GM23338 (cell line): ENCODE data around the gene SERAC1. TPM values are rescaled to one million over a fixed set of nuclear protein-coding genes. Genes with fewer than 3 reads are reported as not detected.

Experiments
- ATAC-seq: fragments of 200-7000 bp; cut with Tn5 transposase; 3 replicates; pipeline ENCODE4 v1.9.1; 2020
- DNase-seq: peaks from one replicate; pipeline ENCODE4 v3.0.0-alpha.2; 2015; ENCODE audit warnings: low spot score
- H2AFZ ChIP-seq: fragments of 200-600 bp; sonication (generic); 2 replicates; pipeline ENCODE4 v1.8.0; 2016; ENCODE audit warnings: antibody characterized with exemption, mild to moderate bottlenecking, moderate library complexity
- H3F3A ChIP-seq: fragments of 200-600 bp; sonication (generic); replicated peaks from 2 replicates; pipeline ENCODE4 v1.8.0; 2017; ENCODE audit warnings: antibody characterized with exemption, mixed run types, low read depth
- H3K27ac ChIP-seq: fragments of 200-600 bp; sonication (generic); 2 replicates; pipeline ENCODE4 v1.6.1; 2016; ENCODE audit warnings: low read depth
- H3K27me3 ChIP-seq: fragments of 200-600 bp; sonication (generic); 2 replicates; pipeline ENCODE4 v1.8.0; 2016; ENCODE audit warnings: mild to moderate bottlenecking, mixed run types, moderate library complexity; ENCODE audit not compliant: insufficient read depth
- H3K36me3 ChIP-seq: fragments of 200-600 bp; sonication (generic); 2 replicates; pipeline ENCODE4 v1.8.0; 2016; ENCODE audit warnings: mild to moderate bottlenecking; ENCODE audit not compliant: insufficient read depth
- H3K4me1 ChIP-seq: fragments of 200-600 bp; sonication (generic); 2 replicates; pipeline ENCODE4 v1.8.0; 2016; ENCODE audit warnings: mild to moderate bottlenecking, moderate library complexity; ENCODE audit not compliant: insufficient read depth
- H3K4me2 ChIP-seq: fragments of 200-600 bp; sonication (generic); 2 replicates; pipeline ENCODE4 v1.7.1; 2017; ENCODE audit warnings: mixed run types
- H3K4me3 ChIP-seq: fragments of 200-600 bp; sonication (generic); 2 replicates; pipeline ENCODE4 v1.6.1; 2016; ENCODE audit warnings: mixed run types
- H3K79me2 ChIP-seq: fragments of 200-600 bp; sonication (generic); replicated peaks from 2 replicates; pipeline ENCODE4 v1.8.0; 2017; ENCODE audit warnings: mild to moderate bottlenecking; ENCODE audit not compliant: insufficient read depth
- H3K9me2 ChIP-seq: fragments of 200-600 bp; sonication (generic); 2 replicates; pipeline ENCODE4 v1.8.0; 2017; ENCODE audit not compliant: insufficient read depth
- H4K20me1 ChIP-seq: fragments of 200-600 bp; sonication (generic); replicated peaks from 2 replicates; pipeline ENCODE4 v1.8.0; 2017; ENCODE audit warnings: mild to moderate bottlenecking; ENCODE audit not compliant: insufficient read depth
- H3K27ac Mint-ChIP-seq: 2 replicates; pipeline ENCODE4 v1.8.0; 2020; ENCODE audit warnings: inconsistent platforms, mild to moderate bottlenecking, moderate library complexity, mixed read lengths
- H3K27me3 Mint-ChIP-seq: 3 replicates; pipeline ENCODE4 v1.8.0; 2022; ENCODE audit warnings: low read depth, mild to moderate bottlenecking, moderate library complexity, mixed read lengths, inconsistent platforms; ENCODE audit not compliant: insufficient read depth, poor library complexity
- H3K36me3 Mint-ChIP-seq: 3 replicates; pipeline ENCODE4 v1.8.0; 2021; ENCODE audit warnings: low read depth, mild to moderate bottlenecking, inconsistent platforms, moderate library complexity, mixed read lengths
- H3K4me1 Mint-ChIP-seq: 3 replicates; pipeline ENCODE4 v1.8.0; 2020; ENCODE audit warnings: mild to moderate bottlenecking, inconsistent platforms, mixed read lengths
- H3K4me3 Mint-ChIP-seq: 3 replicates; pipeline ENCODE4 v1.8.0; 2021; ENCODE audit warnings: moderate library complexity, mild to moderate bottlenecking, inconsistent platforms, mixed read lengths
- H3K9me3 Mint-ChIP-seq: 3 replicates; pipeline ENCODE4 v1.8.0; 2020; ENCODE audit warnings: moderate library complexity, mild to moderate bottlenecking, inconsistent platforms, mixed read lengths
- CREB1 ChIP-seq: fragments of 250-450 bp; sonication (Bioruptor Pico); IDR thresholded peaks from 2 replicates; pipeline ENCODE4 v1.5.0; 2020; ENCODE audit warnings: low read depth, mild to moderate bottlenecking, moderate library complexity
- EZH2phosphoT487 ChIP-seq: fragments of 200-600 bp; sonication (generic); IDR thresholded peaks from one replicate; pipeline ENCODE4 v1.8.1; 2018; ENCODE audit warnings: antibody characterized with exemption; ENCODE audit not compliant: unreplicated experiment
- JUNB ChIP-seq: IDR thresholded peaks from one replicate; pipeline ENCODE4 v1.6.1; 2016; ENCODE audit warnings: antibody characterized with exemption; ENCODE audit not compliant: unreplicated experiment
- NANOG ChIP-seq: IDR thresholded peaks from 2 replicates; pipeline ENCODE4 v1.6.1; 2016; ENCODE audit warnings: antibody characterized with exemption, borderline replicate concordance
- POLR2AphosphoS5 ChIP-seq: IDR thresholded peaks from 2 replicates; pipeline ENCODE4 v1.6.1; 2016; ENCODE audit warnings: antibody characterized with exemption, low read depth
- ZNF114 ChIP-seq: fragments of 250-450 bp; sonication (Bioruptor Pico); IDR thresholded peaks from 2 replicates; pipeline ENCODE4 v1.5.0; 2020; ENCODE audit warnings: mild to moderate bottlenecking, moderate library complexity
- ZNF331 ChIP-seq: fragments of 250-450 bp; sonication (Bioruptor Pico); IDR thresholded peaks from 2 replicates; pipeline ENCODE4 v1.5.0; 2020; ENCODE audit warnings: low read depth, mild to moderate bottlenecking, moderate library complexity
- polyA plus RNA-seq: library from polyadenylated mRNA; unstranded; fragments of >200 nt; fragmentation: Nextera tagmentation; extraction: Ambion mirVana; gene quantifications from 2 replicates; pipeline ENCODE4 v1.2.1, GENCODE V29; 2016
- total RNA-seq: library from RNA; depleted of rRNA; stranded (reverse); fragments of >200 nt; shearing (Covaris generic); gene quantifications from 2 replicates; pipeline ENCODE4 v1.2.3, GENCODE V29; 2014
- TF ChIP-seq, protein P1 (sequence below): IDR thresholded peaks from one replicate; pipeline ENCODE4 v1.6.1; 2018; ENCODE audit warnings: antibody characterized with exemption; ENCODE audit not compliant: unreplicated experiment
- TF ChIP-seq, protein P2 (sequence below): IDR thresholded peaks from 2 replicates; pipeline ENCODE4 v1.6.1; 2016; ENCODE audit warnings: antibody characterized with exemption

The SERAC1 gene
- total and polyA plus RNA-seq, 2 experiments from 2014 or later = 5.1 to 8.4 TPM

DNA sequence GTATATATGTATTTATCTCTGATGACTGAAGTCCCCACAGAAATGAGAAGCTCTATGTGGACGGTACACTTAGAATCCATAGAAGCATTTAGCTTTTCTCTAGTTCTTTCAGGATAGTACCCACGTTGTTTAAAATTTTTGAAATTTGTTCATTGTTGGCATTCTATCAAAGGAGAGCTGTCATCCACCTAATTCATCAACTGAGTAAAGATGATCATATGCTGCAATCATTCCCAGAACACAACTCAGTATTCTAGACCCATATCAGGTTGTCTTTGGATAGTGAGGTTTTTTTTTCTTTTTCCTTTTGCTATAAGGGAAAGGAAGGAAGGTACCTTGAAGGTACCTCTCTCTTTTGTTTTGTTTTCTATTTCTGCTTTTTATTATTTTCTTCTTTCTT lies 9.3 kb downstream of the SERAC1 start:
- H3K9me3 Mint-ChIP-seq = no peaks in the 10 kb centered on the region
- H2AFZ ChIP-seq = no peak overlapping the region
- TF ChIP-seq JUNB (no peak), CREB1 (CRISPR knock-in tag) (no peak), NANOG (no peak), ZNF331 (CRISPR knock-in tag) (no peak), EZH2phosphoT487 (no peak), POLR2AphosphoS5 (no peak)
- TF ChIP-seq, protein P1, sequence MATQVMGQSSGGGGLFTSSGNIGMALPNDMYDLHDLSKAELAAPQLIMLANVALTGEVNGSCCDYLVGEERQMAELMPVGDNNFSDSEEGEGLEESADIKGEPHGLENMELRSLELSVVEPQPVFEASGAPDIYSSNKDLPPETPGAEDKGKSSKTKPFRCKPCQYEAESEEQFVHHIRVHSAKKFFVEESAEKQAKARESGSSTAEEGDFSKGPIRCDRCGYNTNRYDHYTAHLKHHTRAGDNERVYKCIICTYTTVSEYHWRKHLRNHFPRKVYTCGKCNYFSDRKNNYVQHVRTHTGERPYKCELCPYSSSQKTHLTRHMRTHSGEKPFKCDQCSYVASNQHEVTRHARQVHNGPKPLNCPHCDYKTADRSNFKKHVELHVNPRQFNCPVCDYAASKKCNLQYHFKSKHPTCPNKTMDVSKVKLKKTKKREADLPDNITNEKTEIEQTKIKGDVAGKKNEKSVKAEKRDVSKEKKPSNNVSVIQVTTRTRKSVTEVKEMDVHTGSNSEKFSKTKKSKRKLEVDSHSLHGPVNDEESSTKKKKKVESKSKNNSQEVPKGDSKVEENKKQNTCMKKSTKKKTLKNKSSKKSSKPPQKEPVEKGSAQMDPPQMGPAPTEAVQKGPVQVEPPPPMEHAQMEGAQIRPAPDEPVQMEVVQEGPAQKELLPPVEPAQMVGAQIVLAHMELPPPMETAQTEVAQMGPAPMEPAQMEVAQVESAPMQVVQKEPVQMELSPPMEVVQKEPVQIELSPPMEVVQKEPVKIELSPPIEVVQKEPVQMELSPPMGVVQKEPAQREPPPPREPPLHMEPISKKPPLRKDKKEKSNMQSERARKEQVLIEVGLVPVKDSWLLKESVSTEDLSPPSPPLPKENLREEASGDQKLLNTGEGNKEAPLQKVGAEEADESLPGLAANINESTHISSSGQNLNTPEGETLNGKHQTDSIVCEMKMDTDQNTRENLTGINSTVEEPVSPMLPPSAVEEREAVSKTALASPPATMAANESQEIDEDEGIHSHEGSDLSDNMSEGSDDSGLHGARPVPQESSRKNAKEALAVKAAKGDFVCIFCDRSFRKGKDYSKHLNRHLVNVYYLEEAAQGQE = no peak
- no peak overlapping the region for H3K4me3 Mint-ChIP-seq
- no peaks in the 10 kb centered on the region for H3K9me2 ChIP-seq
- H3K27me3 ChIP-seq = no peaks in the 10 kb centered on the region
- H3K79me2 ChIP-seq = no peaks in the 10 kb centered on the region
- ATAC-seq = no peak
- no peak overlapping the region for H3K27ac ChIP-seq
- no peak overlapping the region for H3K27ac Mint-ChIP-seq
- no peaks in the 10 kb centered on the region for H3K36me3 Mint-ChIP-seq
- DNase-seq = no peak
- no peak overlapping the region for H3K4me3 ChIP-seq
- H3F3A ChIP-seq = no peaks in the 10 kb centered on the region
- H3K36me3 ChIP-seq = no peaks in the 10 kb centered on the region
- H3K4me2 ChIP-seq = no peak overlapping the region
- H3K4me1 Mint-ChIP-seq = peaks cover 22% of the 10 kb centered on the region
- H3K4me1 ChIP-seq = peaks cover 16% of the 10 kb centered on the region; the same call in 1 of the 2 replicates
- no peaks in the 10 kb centered on the region for H3K27me3 Mint-ChIP-seq
- no peaks in the 10 kb centered on the region for H4K20me1 ChIP-seq

DNA sequence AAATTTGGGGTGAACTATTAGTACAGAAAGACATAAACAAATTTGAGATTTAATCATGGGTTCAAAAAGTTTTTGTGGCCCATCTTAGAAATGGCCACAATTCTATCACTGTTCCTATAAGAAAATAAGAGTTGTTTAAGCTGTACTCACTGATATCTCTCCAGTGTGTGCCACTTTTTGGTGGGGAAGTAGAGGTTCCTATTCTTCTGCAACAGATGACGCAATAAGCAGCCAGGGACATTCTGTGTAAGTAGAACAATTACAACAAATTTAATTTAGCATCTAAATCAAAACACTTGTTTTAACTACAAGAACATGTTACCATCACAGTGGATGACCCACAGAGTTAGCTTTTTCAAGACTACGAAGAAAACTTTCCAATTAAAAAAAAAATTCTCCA lies 9.9 kb downstream of the SERAC1 start:
- no peak overlapping the region for H3K4me3 Mint-ChIP-seq
- ATAC-seq (no peak), DNase-seq (no peak)
- Histone ChIP-seq H4K20me1 (no peaks in the 10 kb centered on the region), H3K4me2 (no peak overlapping the region), H3K36me3 (no peaks in the 10 kb centered on the region), H3K4me3 (no peak overlapping the region), H2AFZ (no peak overlapping the region), H3K79me2 (no peaks in the 10 kb centered on the region), H3K27ac (no peak overlapping the region), H3F3A (no peaks in the 10 kb centered on the region), H3K27me3 (no peaks in the 10 kb centered on the region), H3K9me2 (no peaks in the 10 kb centered on the region), H3K4me1 (peaks cover 16% of the 10 kb centered on the region; the same call in 1 of the 2 replicates)
- H3K36me3 Mint-ChIP-seq = no peaks in the 10 kb centered on the region
- no peaks in the 10 kb centered on the region for H3K9me3 Mint-ChIP-seq
- H3K27me3 Mint-ChIP-seq = no peaks in the 10 kb centered on the region
- H3K27ac Mint-ChIP-seq = no peak overlapping the region
- H3K4me1 Mint-ChIP-seq = peaks cover 22% of the 10 kb centered on the region
- TF ChIP-seq, protein P1 = no peak
- TF ChIP-seq CREB1 (CRISPR knock-in tag) (no peak), NANOG (no peak), ZNF114 (CRISPR knock-in tag) (no peak)
- TF ChIP-seq, protein P2, sequence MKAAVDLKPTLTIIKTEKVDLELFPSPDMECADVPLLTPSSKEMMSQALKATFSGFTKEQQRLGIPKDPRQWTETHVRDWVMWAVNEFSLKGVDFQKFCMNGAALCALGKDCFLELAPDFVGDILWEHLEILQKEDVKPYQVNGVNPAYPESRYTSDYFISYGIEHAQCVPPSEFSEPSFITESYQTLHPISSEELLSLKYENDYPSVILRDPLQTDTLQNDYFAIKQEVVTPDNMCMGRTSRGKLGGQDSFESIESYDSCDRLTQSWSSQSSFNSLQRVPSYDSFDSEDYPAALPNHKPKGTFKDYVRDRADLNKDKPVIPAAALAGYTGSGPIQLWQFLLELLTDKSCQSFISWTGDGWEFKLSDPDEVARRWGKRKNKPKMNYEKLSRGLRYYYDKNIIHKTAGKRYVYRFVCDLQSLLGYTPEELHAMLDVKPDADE = no peak
